Bronchial epithelial cell (primary cell): ENCODE measurements around the gene GPR158. TPM values are rescaled to one million over a fixed set of nuclear protein-coding genes. Genes with fewer than 3 reads are reported as not detected.
A peak's percentile ranks its signal among the peaks of the same experiment; 100 is the strongest.

ENCODE experiments used
- DNase-seq: peaks from one replicate; pipeline ENCODE4 v3.0.0-alpha.2; 2010; ENCODE audit warnings: low read depth
- FAIRE-seq: peaks from 2 replicates; lab custom pipeline; 2011; peaks lifted over from hg19 to GRCh38; lab: Jason Lieb, UNC
- H3K27me3 ChIP-seq: 2 replicates; pipeline ENCODE4 v1.5.1; 2011; ENCODE audit warnings: low read length; ENCODE audit not compliant: control insufficient read depth, insufficient read depth
- H3K36me3 ChIP-seq: 2 replicates; pipeline ENCODE4 v1.5.1; 2011; ENCODE audit warnings: low read length; ENCODE audit not compliant: control insufficient read depth, insufficient read depth
- H3K4me3 ChIP-seq: 2 replicates; pipeline ENCODE4 v1.5.1; 2011; ENCODE audit warnings: mild to moderate bottlenecking, low read depth, low read length, control low read depth
- CTCF ChIP-seq: IDR thresholded peaks from 2 replicates; pipeline ENCODE4 v1.5.1; 2011; ENCODE audit warnings: mild to moderate bottlenecking, moderate library complexity, low read length, control low read depth, inconsistent platforms; ENCODE audit not compliant: insufficient read depth, severe bottlenecking
- total RNA-seq: library from RNA; depleted of rRNA; stranded (reverse); fragments of >200 nt; gene quantifications from 2 replicates; pipeline ENCODE4 v1.2.1, GENCODE V29; 2014

GPR158 gene
- total RNA-seq, 1 donor from 2014 or later: under 0.01 TPM

- Histone ChIP-seq H3K4me3 (no peak overlapping the region), H3K27me3 (no peaks in the 10 kb centered on the region), H3K36me3 (no peaks in the 10 kb centered on the region)
- TF ChIP-seq CTCF: no peak
- DNase-seq: no peak
- FAIRE-seq: no peak
These were observed 357.4 kb downstream of the GPR158 start for GRCh38 chr10:25532213-25532612.

DNA sequence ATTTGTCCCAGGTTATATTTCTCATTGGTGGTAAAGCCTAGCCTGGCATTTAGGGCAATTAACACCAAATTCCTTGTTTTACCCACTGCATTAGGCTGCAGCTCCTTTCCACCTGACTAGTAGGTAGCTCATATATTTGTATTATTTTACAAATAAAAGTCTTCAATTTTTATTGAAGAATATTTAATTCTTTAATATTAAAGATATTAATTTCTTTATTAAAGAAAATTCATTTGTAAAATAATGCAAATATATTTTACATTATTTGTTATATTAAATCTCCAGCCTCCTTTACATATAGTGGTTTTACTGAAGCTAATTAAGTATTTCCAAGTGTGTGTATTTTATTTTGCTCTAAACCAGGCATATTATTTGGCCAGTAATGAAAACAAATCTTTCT lies 361.2 kb downstream of the GPR158 start:
- no peak for TF ChIP-seq CTCF
- no peaks in the 10 kb centered on the region for H3K36me3 ChIP-seq
- FAIRE-seq (no peak), DNase-seq (no peak)
- H3K4me3 ChIP-seq: no peak overlapping the region
- no peaks in the 10 kb centered on the region for H3K27me3 ChIP-seq

DNA sequence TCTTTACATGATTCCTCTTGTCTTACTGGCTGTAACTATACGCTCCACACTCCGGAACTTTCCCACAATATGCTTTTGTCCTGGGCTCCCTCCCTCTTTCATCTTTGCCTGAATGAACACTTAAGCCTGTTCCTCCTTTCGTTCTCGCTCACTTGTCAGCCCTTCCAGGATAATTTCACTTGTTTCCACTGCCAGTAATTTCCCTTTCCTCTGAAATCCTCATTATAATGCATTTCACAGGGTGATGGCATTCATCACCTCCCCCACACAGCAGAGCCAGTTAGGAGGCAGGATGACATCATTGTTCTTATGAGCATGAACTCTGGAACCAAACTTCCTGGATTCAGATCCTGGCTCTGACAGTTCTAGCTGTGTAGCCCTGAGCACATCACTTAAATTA lies 372.6 kb downstream of the GPR158 start:
- DNase-seq (peak; percentile 60), FAIRE-seq (no peak)
- Histone ChIP-seq H3K27me3 (no peaks in the 10 kb centered on the region), H3K4me3 (no peak overlapping the region), H3K36me3 (no peaks in the 10 kb centered on the region)
- no peak for TF ChIP-seq CTCF

DNA sequence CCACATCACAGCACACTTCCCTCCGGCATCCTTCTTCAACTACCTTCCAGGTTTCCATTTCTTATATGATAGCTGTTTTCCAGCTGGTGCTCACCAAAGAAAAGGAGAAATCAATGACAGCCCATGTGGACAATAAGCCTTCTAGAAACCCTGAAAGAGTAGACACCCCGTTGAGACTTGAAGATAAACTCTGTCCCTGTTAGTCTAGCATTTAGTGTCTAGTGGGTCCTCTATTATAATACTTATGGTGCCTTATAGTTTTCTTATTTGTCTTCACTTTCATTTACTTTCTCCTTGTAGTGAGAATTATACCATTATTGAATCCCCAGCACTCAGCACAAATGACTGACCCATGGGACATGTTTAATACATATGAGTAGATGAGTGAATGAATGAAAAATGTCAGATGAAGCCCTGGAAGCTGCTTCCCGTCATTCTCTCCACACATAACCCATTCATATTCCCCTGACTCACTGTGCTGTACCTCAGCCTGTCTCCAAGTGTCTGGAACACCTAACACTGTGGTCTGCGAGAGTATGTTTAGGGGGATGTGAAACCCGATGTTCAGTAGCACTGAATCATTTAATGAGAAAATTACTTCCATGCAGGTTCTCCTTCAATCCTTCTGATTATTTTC lies 377.6 kb downstream of the GPR158 start:
- no peak for TF ChIP-seq CTCF
- FAIRE-seq (no peak), DNase-seq (peak; percentile 27)
- Histone ChIP-seq H3K4me3 (no peak overlapping the region), H3K27me3 (no peaks in the 10 kb centered on the region), H3K36me3 (no peaks in the 10 kb centered on the region)

DNA sequence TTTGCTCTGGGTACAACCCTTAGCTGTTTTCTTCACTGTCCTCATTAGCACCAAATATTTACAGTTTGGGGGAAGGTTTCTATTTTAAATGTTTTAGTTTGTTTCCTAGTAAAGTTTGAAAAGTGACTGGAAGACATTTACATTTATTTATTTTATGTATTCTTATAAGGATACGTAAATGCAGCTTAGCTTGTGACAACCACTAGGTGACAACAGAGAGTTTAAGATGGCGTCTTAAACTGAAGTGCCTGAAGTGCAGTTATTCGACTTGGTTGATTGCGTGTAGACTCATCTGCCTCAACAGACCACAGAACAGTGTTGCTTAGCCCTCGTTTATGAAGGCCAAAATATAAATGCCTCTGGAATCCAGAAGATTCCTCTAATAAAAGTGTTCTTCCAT lies 381.1 kb downstream of the GPR158 start:
- Histone ChIP-seq H3K4me3 (no peak overlapping the region), H3K36me3 (no peaks in the 10 kb centered on the region), H3K27me3 (no peaks in the 10 kb centered on the region)
- TF ChIP-seq CTCF: no peak
- no peak for FAIRE-seq
- no peak for DNase-seq

GRCh38 chr10:25556457-25556856 lies 381.7 kb downstream of the GPR158 start:
- no peaks in the 10 kb centered on the region for H3K36me3 ChIP-seq
- FAIRE-seq (no peak), DNase-seq (peak; percentile 98)
- H3K27me3 ChIP-seq: no peaks in the 10 kb centered on the region
- H3K4me3 ChIP-seq: no peak overlapping the region
- no peak for TF ChIP-seq CTCF
